Loucy (cell line): Measurements from ENCODE around the gene GATB.

ENCODE experiments used
- EZH2phosphoT487 ChIP-seq: fragments of 200-600 bp; IDR thresholded peaks from 2 replicates; pipeline ENCODE4 v1.6.1; 2018; ENCODE audit warnings: antibody characterized with exemption, mild to moderate bottlenecking, moderate library complexity, borderline replicate concordance
- TF ChIP-seq, protein P1 (sequence below): fragments of 200-600 bp; sonication (generic); conservative IDR thresholded peaks from 2 replicates; pipeline ENCODE4 v1.5.1; 2014; ENCODE audit warnings: mild to moderate bottlenecking, antibody characterized with exemption, low read length

DNA sequence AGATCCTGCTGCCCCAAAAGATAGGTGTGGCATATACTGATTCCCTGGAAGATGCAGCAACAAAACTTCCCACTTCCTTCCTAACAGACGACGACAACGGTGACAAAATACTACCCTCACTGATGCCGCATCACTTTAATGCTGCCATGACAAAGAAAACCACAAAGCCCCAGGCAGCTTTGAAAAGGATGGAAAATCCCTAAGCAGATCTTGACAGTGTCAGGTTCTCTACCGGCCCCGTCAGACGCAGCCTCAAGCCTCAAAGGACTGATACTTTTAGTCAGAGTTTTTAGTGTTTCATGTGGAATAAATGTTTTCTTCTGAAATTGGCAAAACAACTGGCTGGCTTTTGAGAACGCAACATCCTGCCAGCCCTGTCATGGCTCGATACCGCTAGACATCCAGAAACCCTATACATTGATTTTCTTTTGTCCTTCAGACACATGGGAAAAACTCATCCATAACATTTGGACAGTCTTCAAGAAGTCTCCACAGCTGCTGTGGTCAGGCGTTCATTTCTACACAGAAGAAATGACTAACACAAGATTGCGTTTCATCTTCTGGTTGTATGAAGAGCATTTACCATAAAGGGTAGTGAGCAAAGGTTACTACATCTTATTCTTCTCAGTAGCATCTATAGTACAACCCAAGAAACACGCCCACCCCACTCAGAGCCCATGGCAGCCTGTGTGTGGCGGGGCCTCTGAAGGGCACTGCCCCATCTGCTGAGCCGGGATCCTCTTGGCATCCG is 60.1 kb downstream of the GATB start:
- TF ChIP-seq, protein P1, sequence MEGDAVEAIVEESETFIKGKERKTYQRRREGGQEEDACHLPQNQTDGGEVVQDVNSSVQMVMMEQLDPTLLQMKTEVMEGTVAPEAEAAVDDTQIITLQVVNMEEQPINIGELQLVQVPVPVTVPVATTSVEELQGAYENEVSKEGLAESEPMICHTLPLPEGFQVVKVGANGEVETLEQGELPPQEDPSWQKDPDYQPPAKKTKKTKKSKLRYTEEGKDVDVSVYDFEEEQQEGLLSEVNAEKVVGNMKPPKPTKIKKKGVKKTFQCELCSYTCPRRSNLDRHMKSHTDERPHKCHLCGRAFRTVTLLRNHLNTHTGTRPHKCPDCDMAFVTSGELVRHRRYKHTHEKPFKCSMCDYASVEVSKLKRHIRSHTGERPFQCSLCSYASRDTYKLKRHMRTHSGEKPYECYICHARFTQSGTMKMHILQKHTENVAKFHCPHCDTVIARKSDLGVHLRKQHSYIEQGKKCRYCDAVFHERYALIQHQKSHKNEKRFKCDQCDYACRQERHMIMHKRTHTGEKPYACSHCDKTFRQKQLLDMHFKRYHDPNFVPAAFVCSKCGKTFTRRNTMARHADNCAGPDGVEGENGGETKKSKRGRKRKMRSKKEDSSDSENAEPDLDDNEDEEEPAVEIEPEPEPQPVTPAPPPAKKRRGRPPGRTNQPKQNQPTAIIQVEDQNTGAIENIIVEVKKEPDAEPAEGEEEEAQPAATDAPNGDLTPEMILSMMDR, result no peak
- no peak for TF ChIP-seq EZH2phosphoT487
